Measurements from ENCODE around the gene ITPK1. TPM values are rescaled to one million over a fixed set of nuclear protein-coding genes. Genes with fewer than 3 reads are reported as not detected.

ITPK1 gene
- total and polyA plus RNA-seq, 2 experiments from 2014 or later, result 35.9 to 101 TPM

- H3K27me3 Mint-ChIP-seq (ENCODE audit: insufficient read depth, low read depth, poor library complexity), result peaks cover 15% of the 10 kb centered on the region
- peak overlapping the region; percentile 76 for H3K27ac Mint-ChIP-seq
- no peak overlapping the region for H3K4me3 Mint-ChIP-seq
- Histone ChIP-seq H3K4me1 (ENCODE audit: insufficient read depth) (peaks cover 13% of the 10 kb centered on the region; the same call in 1 of the 2 replicates), H3K27ac (ENCODE audit: low read depth) (no peak overlapping the region), H3K4me2 (0 out of 2 replicates have a peak overlapping the region, but pooled peaks have one; percentile 23), H3K9me2 (ENCODE audit: insufficient read depth) (no peaks in the 10 kb centered on the region), H3K36me3 (ENCODE audit: insufficient read depth) (no peaks in the 10 kb centered on the region), H3K79me2 (replicated peaks; ENCODE audit: insufficient read depth) (peaks cover 100% of the 10 kb centered on the region), H3F3A (replicated peaks; ENCODE audit: low read depth) (no peaks in the 10 kb centered on the region), H3K4me3 (no peak overlapping the region), H2AFZ (no peak overlapping the region), H3K27me3 (ENCODE audit: insufficient read depth) (no peaks in the 10 kb centered on the region), H4K20me1 (replicated peaks; ENCODE audit: insufficient read depth) (peaks cover 44% of the 10 kb centered on the region)
- ATAC-seq (no peak), DNase-seq (ENCODE audit: low spot score) (no peak)
- no peak for TF ChIP-seq REST (IDR thresholded peaks at IDR 0.05; ENCODE audit: unreplicated experiment)
- TF ChIP-seq ZNF462 (CRISPR knock-in tag; IDR thresholded peaks at IDR 0.05), result no peak
- TF ChIP-seq EZH2phosphoT487 (IDR thresholded peaks at IDR 0.05; ENCODE audit: unreplicated experiment), result no peak
- no peak for TF ChIP-seq NANOG (IDR thresholded peaks at IDR 0.05; ENCODE audit: borderline replicate concordance)
- no peak for TF ChIP-seq ZNF114 (CRISPR knock-in tag; IDR thresholded peaks at IDR 0.05)
- no peak for TF ChIP-seq JUNB (IDR thresholded peaks at IDR 0.05; ENCODE audit: unreplicated experiment)
- no peak for TF ChIP-seq POLR2AphosphoS5 (IDR thresholded peaks at IDR 0.05; ENCODE audit: low read depth)
- no peak for TF ChIP-seq ETS1 (IDR thresholded peaks at IDR 0.05)
- TF ChIP-seq CTCF (conservative IDR thresholded peaks at IDR 0.05; ENCODE audit: low read depth in 2 of 2), result no peak
- no peak for TF ChIP-seq STAT1 (IDR thresholded peaks at IDR 0.05; ENCODE audit: unreplicated experiment)
- TF ChIP-seq CREB1 (CRISPR knock-in tag; IDR thresholded peaks at IDR 0.05; ENCODE audit: low read depth), result no peak
- H3K4me1 Mint-ChIP-seq, result peaks cover 46% of the 10 kb centered on the region
- H3K9me3 Mint-ChIP-seq, result no peaks in the 10 kb centered on the region
- H3K36me3 Mint-ChIP-seq (ENCODE audit: low read depth), result no peaks in the 10 kb centered on the region
These were observed 15.2 kb downstream of the ITPK1 start for GRCh38 chr14:93100570-93100969.

All from GM23338 (cell line).